ENCODE data around the gene BAZ1A. TPM values are rescaled to one million over a fixed set of nuclear protein-coding genes. Genes with fewer than 3 reads are reported as not detected.

The BAZ1A gene
- total and polyA plus RNA-seq, 4 donors, result 4.5 to 44.9 (median 13.3) TPM

DNA sequence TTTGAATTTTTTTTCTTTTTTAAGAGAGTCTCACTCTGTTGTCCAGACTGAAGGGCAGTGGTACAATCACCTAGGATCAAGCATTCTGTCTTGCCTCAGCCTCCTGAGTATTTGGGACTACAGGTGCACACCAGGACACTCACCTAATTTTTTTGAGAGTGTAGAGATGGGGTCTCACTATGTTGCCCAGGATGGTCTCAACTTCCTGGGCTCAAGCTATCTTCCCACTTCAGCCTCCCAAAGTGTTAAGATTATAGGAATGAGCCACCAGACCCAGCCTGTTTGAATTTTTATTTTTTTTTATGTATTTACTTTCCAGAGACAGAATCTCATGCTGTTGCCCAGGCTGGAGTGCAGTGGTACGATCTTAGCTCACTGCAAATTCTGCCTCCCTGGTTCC is 11.3 kb downstream of the BAZ1A start:
- Histone ChIP-seq H3K27ac (ENCODE audit: low read depth in 1 of 2, low read length in 2 of 2) (no peak overlapping the region), H3K36me3 (ENCODE audit: control insufficient read depth in 4 of 4, insufficient read depth in 3 of 4, low read depth in 1 of 4, low read length in 3 of 4) (peaks cover 3 to 14% (median 4%) of the 10 kb centered on the region in 4 donors), H3K27me3 (ENCODE audit: control insufficient read depth in 4 of 4, insufficient read depth in 4 of 4, low read length in 3 of 4) (no peaks in the 10 kb centered on the region), H3K4me1 (ENCODE audit: control insufficient read depth in 4 of 4, insufficient read depth in 4 of 4, low read length in 3 of 4) (peaks cover 0 to 2% (median 0%) of the 10 kb centered on the region in 4 donors), H3K9me3 (ENCODE audit: control insufficient read depth in 4 of 4, low read length in 3 of 4) (no peaks in the 10 kb centered on the region), H3K4me3 (ENCODE audit: low read depth in 1 of 3, low read length in 3 of 3) (no peak overlapping the region), H3K9ac (ENCODE audit: low read depth in 1 of 2, low read length in 2 of 2) (no peak overlapping the region)
- no peak for DNase-seq (ENCODE audit: low spot score)
- WGBS, result 98% methylated on average over 1 of the region's 1 CpG
- no peak for TF ChIP-seq JUND (IDR thresholded peaks at IDR 0.05)
- no peak for TF ChIP-seq NR2F2 (IDR thresholded peaks at IDR 0.05)
- no peak for TF ChIP-seq FOXA1 (IDR thresholded peaks at IDR 0.05)
- TF ChIP-seq SP1 (IDR thresholded peaks at IDR 0.05), result no peak
- TF ChIP-seq EGR1 (IDR thresholded peaks at IDR 0.05; ENCODE audit: low read depth in 2 of 2), result no peak
- no peak for TF ChIP-seq FOXA2 (IDR thresholded peaks at IDR 0.05)
- TF ChIP-seq, protein P1, sequence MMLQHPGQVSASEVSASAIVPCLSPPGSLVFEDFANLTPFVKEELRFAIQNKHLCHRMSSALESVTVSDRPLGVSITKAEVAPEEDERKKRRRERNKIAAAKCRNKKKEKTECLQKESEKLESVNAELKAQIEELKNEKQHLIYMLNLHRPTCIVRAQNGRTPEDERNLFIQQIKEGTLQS (IDR thresholded peaks at IDR 0.05), result no peak
- TF ChIP-seq RAD21 (IDR thresholded peaks at IDR 0.05), result no peak
- TF ChIP-seq, protein P2, sequence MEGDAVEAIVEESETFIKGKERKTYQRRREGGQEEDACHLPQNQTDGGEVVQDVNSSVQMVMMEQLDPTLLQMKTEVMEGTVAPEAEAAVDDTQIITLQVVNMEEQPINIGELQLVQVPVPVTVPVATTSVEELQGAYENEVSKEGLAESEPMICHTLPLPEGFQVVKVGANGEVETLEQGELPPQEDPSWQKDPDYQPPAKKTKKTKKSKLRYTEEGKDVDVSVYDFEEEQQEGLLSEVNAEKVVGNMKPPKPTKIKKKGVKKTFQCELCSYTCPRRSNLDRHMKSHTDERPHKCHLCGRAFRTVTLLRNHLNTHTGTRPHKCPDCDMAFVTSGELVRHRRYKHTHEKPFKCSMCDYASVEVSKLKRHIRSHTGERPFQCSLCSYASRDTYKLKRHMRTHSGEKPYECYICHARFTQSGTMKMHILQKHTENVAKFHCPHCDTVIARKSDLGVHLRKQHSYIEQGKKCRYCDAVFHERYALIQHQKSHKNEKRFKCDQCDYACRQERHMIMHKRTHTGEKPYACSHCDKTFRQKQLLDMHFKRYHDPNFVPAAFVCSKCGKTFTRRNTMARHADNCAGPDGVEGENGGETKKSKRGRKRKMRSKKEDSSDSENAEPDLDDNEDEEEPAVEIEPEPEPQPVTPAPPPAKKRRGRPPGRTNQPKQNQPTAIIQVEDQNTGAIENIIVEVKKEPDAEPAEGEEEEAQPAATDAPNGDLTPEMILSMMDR (IDR thresholded peaks at IDR 0.05; ENCODE audit: low read depth, low read length, missing input control), result no peak
- no peak for TF ChIP-seq YY1 (IDR thresholded peaks at IDR 0.05)
- no peak for TF ChIP-seq TAF1 (conservative IDR thresholded peaks at IDR 0.05)
- TF ChIP-seq GABPA (IDR thresholded peaks at IDR 0.05 in 1 of 2, conservative IDR thresholded peaks at IDR 0.05 in 1 of 2), result no peak
- TF ChIP-seq, protein P3, sequence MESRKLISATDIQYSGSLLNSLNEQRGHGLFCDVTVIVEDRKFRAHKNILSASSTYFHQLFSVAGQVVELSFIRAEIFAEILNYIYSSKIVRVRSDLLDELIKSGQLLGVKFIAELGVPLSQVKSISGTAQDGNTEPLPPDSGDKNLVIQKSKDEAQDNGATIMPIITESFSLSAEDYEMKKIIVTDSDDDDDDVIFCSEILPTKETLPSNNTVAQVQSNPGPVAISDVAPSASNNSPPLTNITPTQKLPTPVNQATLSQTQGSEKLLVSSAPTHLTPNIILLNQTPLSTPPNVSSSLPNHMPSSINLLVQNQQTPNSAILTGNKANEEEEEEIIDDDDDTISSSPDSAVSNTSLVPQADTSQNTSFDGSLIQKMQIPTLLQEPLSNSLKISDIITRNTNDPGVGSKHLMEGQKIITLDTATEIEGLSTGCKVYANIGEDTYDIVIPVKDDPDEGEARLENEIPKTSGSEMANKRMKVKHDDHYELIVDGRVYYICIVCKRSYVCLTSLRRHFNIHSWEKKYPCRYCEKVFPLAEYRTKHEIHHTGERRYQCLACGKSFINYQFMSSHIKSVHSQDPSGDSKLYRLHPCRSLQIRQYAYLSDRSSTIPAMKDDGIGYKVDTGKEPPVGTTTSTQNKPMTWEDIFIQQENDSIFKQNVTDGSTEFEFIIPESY (IDR thresholded peaks at IDR 0.05), result no peak
- TF ChIP-seq RXRA (IDR thresholded peaks at IDR 0.05), result no peak
- no peak for TF ChIP-seq HNF4A (conservative IDR thresholded peaks at IDR 0.05)
- TF ChIP-seq, protein P4, sequence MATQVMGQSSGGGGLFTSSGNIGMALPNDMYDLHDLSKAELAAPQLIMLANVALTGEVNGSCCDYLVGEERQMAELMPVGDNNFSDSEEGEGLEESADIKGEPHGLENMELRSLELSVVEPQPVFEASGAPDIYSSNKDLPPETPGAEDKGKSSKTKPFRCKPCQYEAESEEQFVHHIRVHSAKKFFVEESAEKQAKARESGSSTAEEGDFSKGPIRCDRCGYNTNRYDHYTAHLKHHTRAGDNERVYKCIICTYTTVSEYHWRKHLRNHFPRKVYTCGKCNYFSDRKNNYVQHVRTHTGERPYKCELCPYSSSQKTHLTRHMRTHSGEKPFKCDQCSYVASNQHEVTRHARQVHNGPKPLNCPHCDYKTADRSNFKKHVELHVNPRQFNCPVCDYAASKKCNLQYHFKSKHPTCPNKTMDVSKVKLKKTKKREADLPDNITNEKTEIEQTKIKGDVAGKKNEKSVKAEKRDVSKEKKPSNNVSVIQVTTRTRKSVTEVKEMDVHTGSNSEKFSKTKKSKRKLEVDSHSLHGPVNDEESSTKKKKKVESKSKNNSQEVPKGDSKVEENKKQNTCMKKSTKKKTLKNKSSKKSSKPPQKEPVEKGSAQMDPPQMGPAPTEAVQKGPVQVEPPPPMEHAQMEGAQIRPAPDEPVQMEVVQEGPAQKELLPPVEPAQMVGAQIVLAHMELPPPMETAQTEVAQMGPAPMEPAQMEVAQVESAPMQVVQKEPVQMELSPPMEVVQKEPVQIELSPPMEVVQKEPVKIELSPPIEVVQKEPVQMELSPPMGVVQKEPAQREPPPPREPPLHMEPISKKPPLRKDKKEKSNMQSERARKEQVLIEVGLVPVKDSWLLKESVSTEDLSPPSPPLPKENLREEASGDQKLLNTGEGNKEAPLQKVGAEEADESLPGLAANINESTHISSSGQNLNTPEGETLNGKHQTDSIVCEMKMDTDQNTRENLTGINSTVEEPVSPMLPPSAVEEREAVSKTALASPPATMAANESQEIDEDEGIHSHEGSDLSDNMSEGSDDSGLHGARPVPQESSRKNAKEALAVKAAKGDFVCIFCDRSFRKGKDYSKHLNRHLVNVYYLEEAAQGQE (IDR thresholded peaks at IDR 0.05), result no peak
- TF ChIP-seq MAX (IDR thresholded peaks at IDR 0.05), result no peak
- no peak for TF ChIP-seq HNF4G (IDR thresholded peaks at IDR 0.05)

Data from liver (tissue), 9 donors.